Fibroblast of villous mesenchyme (primary cell): ENCODE measurements around the gene PACSIN1. TPM values are rescaled to one million over a fixed set of nuclear protein-coding genes. Genes with fewer than 3 reads are reported as not detected.
"Not testable (repeated sequence)": the region's sequence is repeated elsewhere in the genome, so short reads cannot be mapped to it uniquely, and the experiment has no call there.

Experiments
- DNase-seq: peaks from one replicate; pipeline ENCODE4 v3.0.0-alpha.2; 2010; ENCODE audit warnings: low read depth
- H3K4me3 ChIP-seq: 2 replicates; pipeline ENCODE4 v1.5.1; 2011; ENCODE audit warnings: low read depth, mild to moderate bottlenecking, low read length
- CTCF ChIP-seq: IDR thresholded peaks from 2 replicates; pipeline ENCODE4 v1.5.1; 2012; ENCODE audit warnings: low read depth, mild to moderate bottlenecking, low read length; ENCODE audit not compliant: insufficient read depth
- total RNA-seq: library from RNA; depleted of rRNA; stranded (reverse); fragments of >200 nt; gene quantifications from 2 replicates; pipeline ENCODE4 v1.2.3, GENCODE V29; 2012

The PACSIN1 gene
- total RNA-seq, 1 donor, result under 0.01 TPM

DNA sequence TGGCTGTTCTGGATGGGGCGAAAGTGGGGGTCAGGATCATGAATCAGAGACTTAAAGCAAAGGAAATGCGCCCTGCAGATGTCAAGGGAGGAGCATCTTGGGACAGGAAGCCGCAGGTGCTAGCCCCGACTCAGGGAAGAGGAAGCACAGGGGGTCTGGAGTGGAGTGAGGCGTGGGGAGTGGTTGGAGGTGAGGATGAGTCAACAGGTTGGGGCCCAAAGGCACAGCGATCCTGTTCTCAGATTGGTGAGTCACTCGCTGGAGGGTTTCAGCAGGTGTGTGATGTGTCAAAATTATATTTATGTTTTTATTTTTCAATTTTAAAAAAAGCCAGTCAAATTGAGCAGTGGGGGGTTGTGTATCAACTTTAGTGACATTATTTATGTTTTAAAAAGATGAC lies 19.0 kb downstream of the PACSIN1 start:
- no peak overlapping the region for H3K4me3 ChIP-seq
- TF ChIP-seq CTCF, result no peak
- no peak for DNase-seq

GRCh38 chr6:34485321-34486060 lies 19.6 kb downstream of the PACSIN1 start:
- no peak for DNase-seq
- TF ChIP-seq CTCF, result no peak
- H3K4me3 ChIP-seq, result no peak overlapping the region

DNA sequence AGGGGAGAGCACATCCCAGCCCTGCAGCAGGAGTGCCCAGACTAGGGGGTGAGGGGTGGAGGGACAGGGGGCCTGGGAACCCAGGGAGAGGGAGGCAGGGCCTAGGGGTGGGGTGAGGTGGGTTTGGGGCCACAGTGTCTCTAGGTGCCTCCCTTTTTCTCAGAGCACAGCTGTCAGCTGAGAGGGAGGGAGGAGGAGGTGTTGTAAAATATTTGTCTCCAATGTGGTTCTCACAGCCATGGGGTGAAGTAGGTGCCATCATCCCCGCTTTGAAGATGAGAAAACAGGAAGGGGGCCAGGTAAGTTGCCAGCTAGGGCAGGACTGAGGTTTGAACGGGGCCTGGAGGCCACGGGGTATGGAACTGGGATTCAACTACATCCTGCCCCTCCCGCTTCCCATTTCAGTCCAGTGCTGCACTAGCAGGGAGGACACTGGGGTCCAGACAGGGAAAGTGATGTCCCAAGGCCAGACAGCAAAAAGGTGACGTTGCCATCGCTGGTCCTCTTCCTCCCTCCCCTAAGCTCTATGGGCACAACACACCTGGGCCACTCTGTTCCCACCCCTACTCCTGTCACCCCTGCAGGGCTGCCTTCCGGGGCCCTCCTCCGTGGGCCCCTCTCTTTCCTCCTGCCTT lies 20.3 kb downstream of the PACSIN1 start:
- TF ChIP-seq CTCF, result no peak
- DNase-seq, result no peak
- H3K4me3 ChIP-seq, result no peak overlapping the region

DNA sequence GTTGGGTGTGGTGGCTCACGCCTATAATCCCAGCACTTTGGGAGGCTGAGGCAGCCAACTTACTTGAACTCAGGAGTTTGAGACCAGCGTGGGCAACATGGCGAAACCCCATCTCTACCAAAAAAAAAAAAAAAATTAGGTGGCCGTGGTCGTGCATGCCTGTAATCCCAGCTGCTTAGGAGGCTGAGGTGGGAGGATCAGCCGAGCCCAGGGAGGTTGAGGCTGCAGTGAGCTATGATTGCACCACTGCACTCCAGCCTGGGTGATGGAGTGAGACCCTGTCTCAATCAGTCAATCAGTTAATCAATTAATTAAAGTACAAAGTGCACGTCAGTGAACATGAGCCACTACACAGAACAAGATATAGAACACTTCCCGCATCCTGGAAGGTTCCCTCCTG lies 21.0 kb downstream of the PACSIN1 start:
- DNase-seq, H3K4me3 ChIP-seq: not testable (repeated sequence)

GRCh38 chr6:34487536-34487935 lies 21.7 kb downstream of the PACSIN1 start:
- no peak for DNase-seq
- TF ChIP-seq CTCF, result no peak
- H3K4me3 ChIP-seq, result no peak overlapping the region

- DNase-seq, result peak; percentile 32
- H3K4me3 ChIP-seq, result no peak overlapping the region
- no peak for TF ChIP-seq CTCF
Measured at GRCh38 chr6:34489207-34489805, 23.4 kb downstream of the PACSIN1 start.

DNA sequence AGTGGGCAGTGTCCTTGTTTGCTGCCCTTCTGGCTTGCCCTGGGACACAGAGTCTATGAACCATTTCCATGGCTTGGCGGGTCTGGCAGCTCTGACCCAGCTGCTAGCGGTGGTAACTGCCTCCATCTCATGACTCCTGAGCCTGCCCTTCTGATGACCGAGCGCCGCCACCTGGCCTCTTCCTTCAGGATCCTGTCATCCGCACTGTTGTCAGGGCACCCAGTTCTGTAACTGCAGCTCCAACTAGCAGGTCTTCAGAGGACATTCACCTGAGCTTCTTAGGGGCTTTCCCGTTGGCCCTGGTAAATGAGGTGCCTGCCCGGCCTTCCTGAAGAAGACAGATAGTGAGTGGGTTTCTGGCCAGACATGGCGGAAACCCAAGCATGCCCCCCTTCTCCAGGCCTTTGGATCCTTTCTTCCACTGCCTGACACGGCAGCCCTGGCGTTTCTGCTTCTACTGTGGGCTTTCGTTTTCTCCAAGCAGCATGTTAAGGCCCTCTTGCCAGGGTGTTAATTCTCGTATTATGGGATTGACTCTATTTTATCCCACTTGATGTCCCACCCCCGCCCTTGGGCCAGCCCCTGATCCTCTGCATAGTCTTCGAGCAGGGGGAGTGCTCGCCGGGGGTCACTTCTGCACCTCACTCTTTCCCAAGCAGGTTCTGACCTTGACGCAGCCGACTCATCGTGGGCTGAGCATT lies 24.7 kb downstream of the PACSIN1 start:
- no peak for DNase-seq
- H3K4me3 ChIP-seq, result no peak overlapping the region
- no peak for TF ChIP-seq CTCF
